CD4-positive, alpha-beta T cell (primary cell): Measurements from ENCODE around the gene LCN1. TPM values are rescaled to one million over a fixed set of nuclear protein-coding genes. Genes with fewer than 3 reads are reported as not detected.
A peak's percentile ranks its signal among the peaks of the same experiment; 100 is the strongest.

ENCODE experiments used
- ATAC-seq: fragments of 200-7000 bp; cut with Tn5 transposase; one replicate; pipeline ENCODE4 v1.10.0; 2022; ENCODE audit warnings: mild to moderate bottlenecking; ENCODE audit not compliant: poor library complexity
- CTCF ChIA-PET: fragments of 350-600 bp; sonication (Branson Sonifier 250); formaldehyde crosslinking; loops from one replicate; lab custom pipeline; 2021; ENCODE audit warnings: antibody characterized with exemption, inconsistent platforms; lab: Charles Lee
- POLR2A ChIA-PET: fragments of 350-600 bp; sonication (Branson Sonifier 250); formaldehyde crosslinking; loops from one replicate; lab custom pipeline; 2021; ENCODE audit warnings: antibody characterized with exemption, inconsistent platforms; lab: Charles Lee
- DNase-seq, 14 experiments: peaks; one replicate each; pipeline ENCODE4 v3.0.0-alpha.2; 2013 to 2020; ENCODE audit warnings: mixed read lengths in 2 of 14
- H3K27ac ChIP-seq, 2 donors: one replicate each; pipeline versions ENCODE4 v1.5.1 to v1.7.0; 2013; ENCODE audit warnings: low read length in 2 of 2, low read depth in 1 of 2, mild to moderate bottlenecking in 1 of 2
- H3K27me3 ChIP-seq, 2 experiments: 1 replicate in 1 of 2; 2 replicates in 1 of 2; pipeline versions ENCODE4 v1.6.1 to v1.7.0; 2013; ENCODE audit warnings: low read length in 2 of 2, control low read depth in 1 of 2, mild to moderate bottlenecking in 1 of 2, moderate library complexity in 1 of 2; ENCODE audit not compliant: insufficient read depth in 2 of 2, control insufficient read depth in 1 of 2
- H3K36me3 ChIP-seq: one replicate; pipeline ENCODE4 v1.6.1; 2013; ENCODE audit warnings: low read length, control low read depth; ENCODE audit not compliant: insufficient read depth
- H3K4me1 ChIP-seq: one replicate; pipeline ENCODE4 v1.6.1; 2013; ENCODE audit warnings: low read length, control low read depth; ENCODE audit not compliant: insufficient read depth
- H3K4me3 ChIP-seq: one replicate; pipeline ENCODE4 v1.5.1; 2013; ENCODE audit warnings: mild to moderate bottlenecking, low read length, moderate library complexity
- H3K9me3 ChIP-seq, 2 experiments: 1 replicate in 1 of 2; 2 replicates in 1 of 2; pipeline versions ENCODE4 v1.6.1 to v1.7.0; 2013; ENCODE audit warnings: low read length in 2 of 2, mild to moderate bottlenecking in 2 of 2, control low read depth in 1 of 2, moderate library complexity in 1 of 2; ENCODE audit not compliant: control insufficient read depth in 1 of 2, insufficient read depth in 1 of 2
- H3K27ac Mint-ChIP-seq: one replicate; pipeline ENCODE4 v1.8.0; 2020; ENCODE audit warnings: mixed read lengths
- H3K27me3 Mint-ChIP-seq: one replicate; pipeline ENCODE4 v1.8.0; 2021; ENCODE audit warnings: mixed read lengths
- H3K36me3 Mint-ChIP-seq: one replicate; pipeline ENCODE4 v1.8.0; 2021; ENCODE audit warnings: low read depth, mixed read lengths
- H3K4me1 Mint-ChIP-seq: one replicate; pipeline ENCODE4 v1.8.0; 2021; ENCODE audit warnings: low read depth, mixed read lengths
- H3K4me3 Mint-ChIP-seq: one replicate; pipeline ENCODE4 v1.8.0; 2020; ENCODE audit warnings: mild to moderate bottlenecking, mixed read lengths
- H3K9me3 Mint-ChIP-seq: one replicate; pipeline ENCODE4 v1.8.0; 2020; ENCODE audit warnings: mixed read lengths
- CTCF ChIP-seq: fragments of 200-600 bp; IDR thresholded peaks from one replicate; pipeline ENCODE4 v1.8.0; 2022; ENCODE audit warnings: antibody characterized with exemption, mild to moderate bottlenecking
- intact Hi-C, 2 experiments: fragments of 100-400 bp; cut with DNase I in 1 of 2; cut with micrococcal nuclease in 1 of 2; formaldehyde crosslinking; loops; one replicate each; pipeline versions ENCODE4 v1.15.1 to v1.9.0; 2023 to 2025; cut with DNase I, micrococcal nuclease
- total RNA-seq, 174 experiments: library from RNA in 2 of 174; stranded (reverse) in 2 of 174; gene quantifications; one replicate each; pipeline ENCODE4 v1.2.3 and lab custom pipeline; 2021 to 2026

LCN1 gene
- total RNA-seq, 2 experiments from 2014 or later, result not detected

GRCh38 chr9:135551031-135551430, 29.8 kb downstream of the LCN1 start:
- CTCF ChIA-PET, result no interaction called here
- Histone ChIP-seq H3K36me3 (no peaks in the 10 kb centered on the region), H3K27ac (no peak overlapping the region), H3K4me3 (no peak overlapping the region), H3K4me1 (no peaks in the 10 kb centered on the region), H3K27me3 (no peaks in the 10 kb centered on the region), H3K9me3 (peaks cover 0 to 10% of the 10 kb centered on the region in 2 experiments)
- H3K4me3 Mint-ChIP-seq, result no peak overlapping the region
- peaks cover 5% of the 10 kb centered on the region for H3K27me3 Mint-ChIP-seq
- no peak for TF ChIP-seq CTCF
- POLR2A ChIA-PET, result no interaction called here
- H3K27ac Mint-ChIP-seq, result no peak overlapping the region
- intact Hi-C loops, result no loop called here
- ATAC-seq (no peak), DNase-seq (peak in 1 of 14 experiments; percentile 6)
- no peaks in the 10 kb centered on the region for H3K4me1 Mint-ChIP-seq
- no peaks in the 10 kb centered on the region for H3K36me3 Mint-ChIP-seq
- no peaks in the 10 kb centered on the region for H3K9me3 Mint-ChIP-seq

- ATAC-seq (no peak), DNase-seq (no peak)
- Histone ChIP-seq H3K4me3 (no peak overlapping the region), H3K9me3 (peaks cover 0 to 10% of the 10 kb centered on the region in 2 experiments), H3K36me3 (no peaks in the 10 kb centered on the region), H3K27ac (no peak overlapping the region), H3K4me1 (no peaks in the 10 kb centered on the region), H3K27me3 (no peaks in the 10 kb centered on the region)
- Mint-ChIP-seq H3K27ac (no peak overlapping the region), H3K36me3 (no peaks in the 10 kb centered on the region), H3K4me1 (no peaks in the 10 kb centered on the region), H3K4me3 (no peak overlapping the region), H3K27me3 (peaks cover 5% of the 10 kb centered on the region), H3K9me3 (no peaks in the 10 kb centered on the region)
- POLR2A ChIA-PET, result no interaction called here
- CTCF ChIA-PET, result no interaction called here
- intact Hi-C loops, result no loop called here
- TF ChIP-seq CTCF, result no peak
Measured at GRCh38 chr9:135551456-135551855, 30.2 kb downstream of the LCN1 start.

- Mint-ChIP-seq H3K27me3 (peaks cover 5% of the 10 kb centered on the region), H3K4me1 (no peaks in the 10 kb centered on the region), H3K36me3 (no peaks in the 10 kb centered on the region), H3K9me3 (no peaks in the 10 kb centered on the region), H3K27ac (no peak overlapping the region), H3K4me3 (no peak overlapping the region)
- H3K4me3 ChIP-seq, result no peak overlapping the region
- intact Hi-C loops, result no loop called here
- H3K36me3 ChIP-seq, result no peaks in the 10 kb centered on the region
- peaks cover 0 to 10% of the 10 kb centered on the region in 2 experiments for H3K9me3 ChIP-seq
- TF ChIP-seq CTCF, result no peak
- DNase-seq (no peak), ATAC-seq (no peak)
- no peaks in the 10 kb centered on the region for H3K27me3 ChIP-seq
- no peak overlapping the region for H3K27ac ChIP-seq
- CTCF ChIA-PET, result no interaction called here
- POLR2A ChIA-PET, result no interaction called here
- no peaks in the 10 kb centered on the region for H3K4me1 ChIP-seq
Measured at GRCh38 chr9:135552021-135552697, 30.9 kb downstream of the LCN1 start.
